ENCODE results near the gene ARAF.
A peak's percentile ranks its signal among the peaks of the same experiment; 100 is the strongest.

The ARAF gene

DNA sequence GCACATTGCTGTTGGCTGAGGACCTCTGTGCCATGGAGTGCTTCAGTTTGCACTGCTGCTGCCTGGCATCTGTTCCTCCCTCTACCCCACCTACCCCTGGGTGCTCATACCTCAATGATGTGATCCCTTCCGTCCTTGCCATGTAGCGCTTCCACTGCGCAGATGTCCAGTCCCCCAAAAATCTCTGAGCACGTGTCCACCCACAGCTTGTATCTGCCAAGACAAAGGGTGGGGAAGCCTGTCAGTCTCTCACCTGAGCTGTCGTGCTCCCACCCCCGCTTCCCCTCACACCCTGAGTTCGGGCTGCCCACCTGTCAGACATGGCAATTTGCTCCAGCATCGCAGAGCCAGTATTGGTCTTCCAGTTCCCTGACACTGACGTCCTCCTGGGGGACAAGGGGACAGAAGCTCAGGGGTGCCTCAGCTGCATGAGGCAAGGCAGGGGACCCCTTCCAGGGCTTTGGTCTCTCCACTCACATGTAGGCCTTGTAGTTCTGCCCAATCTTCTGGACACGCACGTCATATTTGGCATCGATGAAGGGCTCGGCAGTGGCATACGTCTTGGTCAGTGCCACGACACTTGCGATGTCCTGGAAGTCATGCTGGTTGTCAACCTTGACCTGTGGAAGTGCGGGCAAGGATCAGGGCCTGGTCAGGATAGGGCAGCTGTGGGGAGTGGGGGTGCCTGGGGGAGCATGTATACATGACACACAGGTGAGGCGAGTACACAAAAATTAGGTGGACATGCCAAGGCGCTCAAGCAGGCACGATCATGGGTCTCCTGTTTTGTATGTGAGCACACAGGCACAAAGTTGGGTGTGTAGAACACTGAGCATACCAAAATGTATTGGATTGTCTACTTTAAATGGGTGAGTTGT is 15.3 kb downstream of the ARAF start:
- Histone ChIP-seq H3K9me3 (ENCODE audit: control insufficient read depth in 2 of 2, low read length in 2 of 2) (no peaks in the 10 kb centered on the region), H3K27me3 (ENCODE audit: control insufficient read depth in 1 of 2, insufficient read depth in 2 of 2, low read length in 2 of 2) (peaks cover 0 to 14% of the 10 kb centered on the region in 2 donors), H3K4me3 (ENCODE audit: low read length in 2 of 2) (no peak overlapping the region), H3K36me3 (ENCODE audit: control insufficient read depth in 2 of 2, insufficient read depth in 2 of 2, low read length in 2 of 2) (peaks cover 0 to 4% of the 10 kb centered on the region in 2 donors), H3K27ac (ENCODE audit: low read length) (no peak overlapping the region), H3K4me1 (ENCODE audit: control insufficient read depth, insufficient read depth, low read length) (peaks cover 15% of the 10 kb centered on the region), H3K9ac (ENCODE audit: low read length in 2 of 2) (no peak overlapping the region)

DNA sequence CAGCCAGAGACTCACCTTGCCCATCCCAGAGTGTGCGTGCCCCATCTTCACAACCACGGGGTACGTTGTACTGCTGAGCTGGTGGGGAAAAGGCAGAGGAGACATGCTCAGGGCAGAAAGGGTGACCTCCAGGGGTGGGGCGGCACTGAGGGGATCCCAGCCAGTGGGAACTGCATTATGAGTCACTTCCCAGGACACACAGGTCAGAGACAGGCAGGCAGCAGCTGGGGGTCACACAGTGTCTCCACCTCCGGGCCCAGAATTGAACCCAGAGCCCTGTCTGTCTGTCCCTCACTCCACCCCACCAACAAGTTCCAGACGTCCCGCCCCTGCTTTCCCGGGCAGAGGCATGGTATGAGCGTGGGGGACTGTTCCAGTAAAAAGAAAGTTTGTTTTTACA is 16.4 kb downstream of the ARAF start:
- Histone ChIP-seq H3K4me1 (ENCODE audit: control insufficient read depth, insufficient read depth, low read length) (peaks cover 19% of the 10 kb centered on the region), H3K27ac (ENCODE audit: low read length) (no peak overlapping the region)

DNA sequence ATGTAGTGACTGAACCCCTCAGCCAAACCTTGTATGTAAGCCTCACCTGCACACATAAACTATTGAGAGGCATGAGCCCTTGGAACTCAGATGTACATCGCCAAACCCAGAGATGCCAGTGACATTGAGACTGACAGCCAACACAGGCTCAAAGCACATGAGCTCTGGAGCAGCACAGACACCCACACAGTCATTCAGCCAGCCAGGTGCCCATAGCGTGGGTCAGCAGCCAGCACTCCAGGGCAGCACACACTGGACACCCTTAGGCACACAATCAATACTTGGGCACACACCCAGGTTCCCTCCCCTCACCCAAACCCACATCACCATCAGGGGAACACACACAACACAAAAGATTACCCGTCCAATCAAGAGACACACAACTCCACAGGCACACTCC is 16.9 kb downstream of the ARAF start:
- H3K36me3 ChIP-seq (ENCODE audit: control insufficient read depth in 2 of 2, insufficient read depth in 2 of 2, low read length in 2 of 2), result no peaks in the 10 kb centered on the region
- peaks cover 0 to 10% of the 10 kb centered on the region in 2 donors for H3K27me3 ChIP-seq (ENCODE audit: control insufficient read depth in 1 of 2, insufficient read depth in 2 of 2, low read length in 2 of 2)
- no peak overlapping the region for H3K9ac ChIP-seq (ENCODE audit: low read length in 2 of 2)
- no peak overlapping the region for H3K27ac ChIP-seq (ENCODE audit: low read length)
- H3K4me3 ChIP-seq (ENCODE audit: low read length in 2 of 2), result no peak overlapping the region
- peaks cover 16% of the 10 kb centered on the region for H3K4me1 ChIP-seq (ENCODE audit: control insufficient read depth, insufficient read depth, low read length)
- no peaks in the 10 kb centered on the region for H3K9me3 ChIP-seq (ENCODE audit: control insufficient read depth in 2 of 2, low read length in 2 of 2)

More for the DNA sequence above, 16.4 kb downstream of the ARAF start:
- H3K27me3 ChIP-seq (ENCODE audit: control insufficient read depth in 1 of 2, insufficient read depth in 2 of 2, low read length in 2 of 2), result peaks cover 0 to 11% of the 10 kb centered on the region in 2 donors
- no peaks in the 10 kb centered on the region for H3K36me3 ChIP-seq (ENCODE audit: control insufficient read depth in 2 of 2, insufficient read depth in 2 of 2, low read length in 2 of 2)
- no peak overlapping the region for H3K4me3 ChIP-seq (ENCODE audit: low read length in 2 of 2)
- no peak overlapping the region for H3K9ac ChIP-seq (ENCODE audit: low read length in 2 of 2)
- H3K9me3 ChIP-seq (ENCODE audit: control insufficient read depth in 2 of 2, low read length in 2 of 2), result no peaks in the 10 kb centered on the region

DNA sequence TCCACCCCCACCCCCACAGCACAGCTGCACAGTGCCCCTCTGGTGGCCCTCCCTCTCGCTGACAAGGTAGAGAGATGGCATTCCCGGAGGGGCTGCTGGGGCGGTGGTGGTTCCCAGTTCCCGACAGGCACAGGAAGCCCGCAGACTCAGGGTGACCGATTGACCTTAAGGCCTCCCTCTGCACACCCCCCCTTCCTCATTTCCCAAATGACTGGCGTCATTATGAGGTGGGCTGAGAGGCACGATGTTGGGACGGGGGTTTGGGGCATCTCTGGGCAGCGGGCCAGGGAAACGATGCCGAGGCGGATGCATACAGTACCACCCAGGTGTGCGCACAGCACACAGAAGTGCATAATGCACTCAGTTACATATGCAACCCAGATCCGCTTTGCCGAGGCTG is 17.7 kb downstream of the ARAF start:
- H3K4me1 ChIP-seq (ENCODE audit: control insufficient read depth, insufficient read depth, low read length), result peaks cover 13% of the 10 kb centered on the region
- no peak overlapping the region for H3K9ac ChIP-seq (ENCODE audit: low read length in 2 of 2)
- no peak overlapping the region for H3K27ac ChIP-seq (ENCODE audit: low read length)
- no peaks in the 10 kb centered on the region for H3K36me3 ChIP-seq (ENCODE audit: control insufficient read depth in 2 of 2, insufficient read depth in 2 of 2, low read length in 2 of 2)
- H3K9me3 ChIP-seq (ENCODE audit: control insufficient read depth in 2 of 2, low read length in 2 of 2), result no peaks in the 10 kb centered on the region
- H3K4me3 ChIP-seq (ENCODE audit: low read length in 2 of 2), result no peak overlapping the region
- H3K27me3 ChIP-seq (ENCODE audit: control insufficient read depth in 1 of 2, insufficient read depth in 2 of 2, low read length in 2 of 2), result peaks cover 0 to 6% of the 10 kb centered on the region in 2 donors

DNA sequence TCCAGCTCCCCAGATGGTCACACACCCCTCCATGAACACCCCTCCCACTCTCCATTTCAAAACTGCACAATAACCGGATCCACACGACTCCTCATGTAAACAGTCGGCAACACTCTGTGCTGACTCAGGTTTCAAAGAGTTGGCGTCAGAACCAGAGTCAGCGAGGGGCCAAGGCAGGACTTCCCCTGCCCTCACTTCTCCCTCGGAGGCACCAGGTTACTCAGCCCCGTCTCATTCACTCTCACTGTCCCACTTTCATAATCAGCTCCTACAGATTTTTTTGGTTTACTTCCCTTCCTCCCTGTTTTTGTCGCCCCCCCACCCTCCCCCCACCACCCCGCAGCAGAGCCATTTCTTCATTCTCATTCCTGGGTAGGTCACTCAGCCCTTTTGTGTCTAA is 18.5 kb downstream of the ARAF start:
- H3K9me3 ChIP-seq (ENCODE audit: control insufficient read depth in 2 of 2, low read length in 2 of 2), result no peaks in the 10 kb centered on the region
- peaks cover 8% of the 10 kb centered on the region for H3K4me1 ChIP-seq (ENCODE audit: control insufficient read depth, insufficient read depth, low read length)
- H3K27ac ChIP-seq (ENCODE audit: low read length), result no peak overlapping the region
- H3K27me3 ChIP-seq (ENCODE audit: control insufficient read depth in 1 of 2, insufficient read depth in 2 of 2, low read length in 2 of 2), result peaks cover 0 to 6% of the 10 kb centered on the region in 2 donors
- no peak overlapping the region for H3K9ac ChIP-seq (ENCODE audit: low read length in 2 of 2)
- no peak overlapping the region for H3K4me3 ChIP-seq (ENCODE audit: low read length in 2 of 2)
- H3K36me3 ChIP-seq (ENCODE audit: control insufficient read depth in 2 of 2, insufficient read depth in 2 of 2, low read length in 2 of 2), result no peaks in the 10 kb centered on the region

DNA sequence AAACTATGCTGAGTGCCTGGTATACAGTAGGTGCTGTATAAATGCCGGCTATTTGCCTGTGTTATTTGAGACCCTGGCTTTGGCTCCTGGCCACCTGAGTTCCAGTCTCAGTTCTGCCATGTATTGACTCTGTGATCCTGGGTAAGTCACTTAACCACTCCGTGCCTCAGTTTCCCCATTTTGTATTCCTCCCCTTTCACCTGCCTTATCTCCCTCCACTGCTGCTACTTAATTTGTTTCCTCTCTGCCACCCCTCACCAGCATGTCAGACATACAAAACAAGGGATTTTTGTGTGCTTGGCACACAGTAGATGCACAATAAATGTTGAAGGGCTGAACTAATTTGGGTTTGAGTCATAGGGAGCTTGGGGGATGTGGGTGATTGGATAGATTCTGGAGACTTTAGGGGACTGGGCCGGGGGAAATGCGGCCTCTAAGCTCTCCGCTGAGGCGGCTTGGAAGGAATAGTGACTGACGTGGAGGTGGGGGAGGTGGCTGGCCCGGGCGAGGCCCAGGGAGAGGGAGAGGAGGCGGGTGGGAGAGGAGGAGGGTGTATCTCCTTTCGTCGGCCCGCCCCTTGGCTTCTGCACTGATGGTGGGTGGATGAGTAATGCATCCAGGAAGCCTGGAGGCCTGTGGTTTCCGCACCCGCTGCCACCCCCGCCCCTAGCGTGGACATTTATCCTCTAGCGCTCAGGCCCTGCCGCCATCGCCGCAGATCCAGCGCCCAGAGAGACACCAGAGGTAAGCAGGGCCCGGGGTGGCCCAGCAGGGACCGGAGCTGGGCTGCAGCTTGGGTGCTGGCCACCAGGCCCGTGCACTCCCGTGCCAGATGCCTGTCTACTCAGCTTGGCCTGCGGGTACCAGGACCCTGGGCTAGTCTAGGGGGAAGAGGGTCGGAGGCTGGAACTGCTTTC is 21.0 kb downstream of the ARAF start, which contains the start of gene TIMP1:
Gene TIMP1, plus strand, starts transcription at position 706 of the 917 bp plus-strand sequence. CDS start 980 bp downstream, outside the sequence.
- Histone ChIP-seq H3K27me3 (ENCODE audit: control insufficient read depth in 1 of 2, insufficient read depth in 2 of 2, low read length in 2 of 2) (peaks cover 0 to 4% of the 10 kb centered on the region in 2 donors), H3K36me3 (ENCODE audit: control insufficient read depth in 2 of 2, insufficient read depth in 2 of 2, low read length in 2 of 2) (peaks cover 0 to 2% of the 10 kb centered on the region in 2 donors), H3K4me1 (ENCODE audit: control insufficient read depth, insufficient read depth, low read length) (peaks cover 11% of the 10 kb centered on the region), H3K27ac (ENCODE audit: low read length) (peak within 1 kb of the TSS; percentile 66), H3K4me3 (ENCODE audit: low read length in 2 of 2) (peak within 1 kb of the TSS; percentile 57 to 72), H3K9me3 (ENCODE audit: control insufficient read depth in 2 of 2, low read length in 2 of 2) (no peaks in the 10 kb centered on the region), H3K9ac (ENCODE audit: low read length in 2 of 2) (peak within 1 kb of the TSS; percentile 72 to 85)

DNA sequence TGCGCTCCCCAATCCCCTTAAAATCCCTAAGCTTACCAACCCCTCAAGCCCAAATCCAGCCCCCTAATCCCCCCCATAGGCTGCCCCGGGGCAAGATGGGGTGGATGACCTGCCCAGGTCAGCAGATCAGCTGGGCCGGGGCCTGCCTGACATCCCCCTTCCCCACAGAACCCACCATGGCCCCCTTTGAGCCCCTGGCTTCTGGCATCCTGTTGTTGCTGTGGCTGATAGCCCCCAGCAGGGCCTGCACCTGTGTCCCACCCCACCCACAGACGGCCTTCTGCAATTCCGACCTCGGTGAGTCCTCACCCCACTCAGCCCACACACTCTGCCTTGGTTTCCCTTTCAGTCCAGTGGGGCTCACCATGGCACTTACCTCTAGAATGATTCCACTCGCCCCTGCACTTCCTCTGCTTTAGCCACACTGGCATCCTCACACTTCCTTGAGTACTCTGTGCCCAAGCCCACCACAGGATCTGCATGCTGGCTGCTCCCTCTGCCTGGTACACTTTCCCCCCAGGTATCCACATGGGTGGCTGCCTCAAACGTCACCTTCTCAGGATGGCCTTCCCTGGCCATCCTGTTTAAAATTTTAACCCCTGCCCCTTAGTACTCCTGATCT is 22.3 kb downstream of the ARAF start:
- peaks cover 0 to 2% of the 10 kb centered on the region in 2 donors for H3K36me3 ChIP-seq (ENCODE audit: control insufficient read depth in 2 of 2, insufficient read depth in 2 of 2, low read length in 2 of 2)
- H3K9ac ChIP-seq (ENCODE audit: low read length in 2 of 2), result peak overlapping the region in 1 of 2 donors; percentile 85
- no peaks in the 10 kb centered on the region for H3K9me3 ChIP-seq (ENCODE audit: control insufficient read depth in 2 of 2, low read length in 2 of 2)
- H3K4me1 ChIP-seq (ENCODE audit: control insufficient read depth, insufficient read depth, low read length), result peaks cover 11% of the 10 kb centered on the region
- H3K27ac ChIP-seq (ENCODE audit: low read length), result peak overlapping the region; percentile 66
- H3K27me3 ChIP-seq (ENCODE audit: control insufficient read depth in 1 of 2, insufficient read depth in 2 of 2, low read length in 2 of 2), result peaks cover 0 to 4% of the 10 kb centered on the region in 2 donors
- H3K4me3 ChIP-seq (ENCODE audit: low read length in 2 of 2), result peak overlapping the region; percentile 8 to 35

DNA sequence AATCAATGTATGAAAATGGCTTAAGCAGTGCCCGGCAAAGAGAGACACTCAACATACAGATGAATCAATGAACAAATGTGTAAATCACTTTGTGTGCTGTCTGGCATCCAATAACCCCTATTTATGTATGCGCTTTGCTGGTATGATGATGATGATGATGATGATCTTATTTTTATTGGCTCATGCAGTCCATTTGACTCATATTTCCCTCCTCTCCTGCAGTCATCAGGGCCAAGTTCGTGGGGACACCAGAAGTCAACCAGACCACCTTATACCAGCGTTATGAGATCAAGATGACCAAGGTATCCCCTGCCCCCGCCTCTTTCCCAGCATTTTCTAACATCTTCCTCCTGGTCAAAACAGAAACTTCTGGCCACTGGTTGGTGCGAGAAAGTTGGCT is 23.7 kb downstream of the ARAF start:
- H3K4me1 ChIP-seq (ENCODE audit: control insufficient read depth, insufficient read depth, low read length), result peaks cover 11% of the 10 kb centered on the region
- H3K9me3 ChIP-seq (ENCODE audit: control insufficient read depth in 2 of 2, low read length in 2 of 2), result no peaks in the 10 kb centered on the region
- H3K27ac ChIP-seq (ENCODE audit: low read length), result no peak overlapping the region
- H3K36me3 ChIP-seq (ENCODE audit: control insufficient read depth in 2 of 2, insufficient read depth in 2 of 2, low read length in 2 of 2), result peaks cover 0 to 2% of the 10 kb centered on the region in 2 donors
- H3K4me3 ChIP-seq (ENCODE audit: low read length in 2 of 2), result no peak overlapping the region
- H3K9ac ChIP-seq (ENCODE audit: low read length in 2 of 2), result no peak overlapping the region
- peaks cover 0 to 5% of the 10 kb centered on the region in 2 donors for H3K27me3 ChIP-seq (ENCODE audit: control insufficient read depth in 1 of 2, insufficient read depth in 2 of 2, low read length in 2 of 2)

DNA sequence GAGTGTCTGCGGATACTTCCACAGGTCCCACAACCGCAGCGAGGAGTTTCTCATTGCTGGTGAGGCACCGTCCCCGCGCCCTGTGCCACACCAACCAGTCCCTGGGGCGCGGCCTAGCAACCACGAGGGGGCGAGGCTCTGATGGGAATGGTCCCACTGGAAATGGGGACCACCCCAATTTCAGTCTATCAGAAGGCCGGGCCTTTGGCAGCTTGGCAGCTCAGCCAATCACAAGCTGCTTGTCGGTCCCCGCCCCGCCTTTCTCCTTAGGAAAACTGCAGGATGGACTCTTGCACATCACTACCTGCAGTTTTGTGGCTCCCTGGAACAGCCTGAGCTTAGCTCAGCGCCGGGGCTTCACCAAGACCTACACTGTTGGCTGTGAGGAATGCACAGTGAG is 24.3 kb downstream of the ARAF start:
- Histone ChIP-seq H3K9ac (ENCODE audit: low read length in 2 of 2) (no peak overlapping the region), H3K27me3 (ENCODE audit: control insufficient read depth in 1 of 2, insufficient read depth in 2 of 2, low read length in 2 of 2) (peaks cover 0 to 5% of the 10 kb centered on the region in 2 donors), H3K36me3 (ENCODE audit: control insufficient read depth in 2 of 2, insufficient read depth in 2 of 2, low read length in 2 of 2) (peaks cover 0 to 2% of the 10 kb centered on the region in 2 donors), H3K4me1 (ENCODE audit: control insufficient read depth, insufficient read depth, low read length) (peaks cover 11% of the 10 kb centered on the region), H3K9me3 (ENCODE audit: control insufficient read depth in 2 of 2, low read length in 2 of 2) (no peaks in the 10 kb centered on the region), H3K27ac (ENCODE audit: low read length) (no peak overlapping the region), H3K4me3 (ENCODE audit: low read length in 2 of 2) (no peak overlapping the region)

Data from stomach smooth muscle (tissue), 2 donors.